ENCODE results near the gene SETD1A.
"Not testable (repeated sequence)": the region's sequence is repeated elsewhere in the genome, so short reads cannot be mapped to it uniquely, and the experiment has no call there.

The SETD1A gene

DNA sequence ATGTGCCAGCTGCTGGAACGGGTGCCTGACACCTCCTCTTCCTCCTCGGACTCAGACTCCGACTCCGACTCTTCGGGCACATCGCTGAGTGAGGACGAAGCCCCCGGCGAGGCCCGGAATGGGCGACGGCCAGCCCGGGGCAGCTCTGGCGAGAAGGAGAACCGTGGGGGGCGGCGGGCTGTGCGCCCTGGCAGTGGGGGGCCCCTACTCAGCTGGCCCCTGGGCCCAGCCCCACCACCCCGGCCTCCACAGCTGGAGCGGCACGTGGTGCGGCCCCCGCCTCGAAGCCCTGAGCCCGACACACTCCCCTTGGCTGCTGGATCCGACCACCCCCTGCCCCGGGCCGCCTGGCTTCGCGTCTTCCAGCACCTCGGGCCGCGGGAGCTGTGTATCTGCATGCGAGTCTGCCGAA lies 27.4 kb upstream of the SETD1A start:
- DNase-seq: no peak

- DNase-seq: no peak
Measured at GRCh38 chr16:30931068-30931650, 26.4 kb upstream of the SETD1A start.

GRCh38 chr16:30934827-30935557 lies 22.6 kb upstream of the SETD1A start:
- DNase-seq: no peak

DNA sequence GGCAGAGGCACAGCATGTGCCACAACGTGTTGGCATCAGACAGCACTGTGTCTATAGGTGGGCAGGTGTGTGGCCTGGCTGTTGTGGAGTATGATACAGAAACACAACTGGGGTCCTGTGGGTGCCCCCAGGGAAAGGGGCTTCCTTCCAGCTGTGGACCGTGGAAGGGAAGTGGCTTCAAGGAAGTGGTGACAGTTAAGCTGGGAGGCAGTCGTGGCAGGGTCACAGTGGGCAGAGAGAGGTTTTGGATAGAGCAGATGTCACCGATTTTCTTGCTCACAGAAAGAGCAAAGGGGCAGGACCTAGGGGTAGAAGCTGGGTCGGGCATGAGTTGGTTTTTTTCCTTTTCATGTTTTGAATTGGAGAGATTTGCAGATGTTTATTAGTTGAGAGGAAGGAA lies 19.9 kb upstream of the SETD1A start:
- DNase-seq: no peak

- DNase-seq: not testable (repeated sequence)
Measured at GRCh38 chr16:30939571-30939970, 18.0 kb upstream of the SETD1A start.

DNA sequence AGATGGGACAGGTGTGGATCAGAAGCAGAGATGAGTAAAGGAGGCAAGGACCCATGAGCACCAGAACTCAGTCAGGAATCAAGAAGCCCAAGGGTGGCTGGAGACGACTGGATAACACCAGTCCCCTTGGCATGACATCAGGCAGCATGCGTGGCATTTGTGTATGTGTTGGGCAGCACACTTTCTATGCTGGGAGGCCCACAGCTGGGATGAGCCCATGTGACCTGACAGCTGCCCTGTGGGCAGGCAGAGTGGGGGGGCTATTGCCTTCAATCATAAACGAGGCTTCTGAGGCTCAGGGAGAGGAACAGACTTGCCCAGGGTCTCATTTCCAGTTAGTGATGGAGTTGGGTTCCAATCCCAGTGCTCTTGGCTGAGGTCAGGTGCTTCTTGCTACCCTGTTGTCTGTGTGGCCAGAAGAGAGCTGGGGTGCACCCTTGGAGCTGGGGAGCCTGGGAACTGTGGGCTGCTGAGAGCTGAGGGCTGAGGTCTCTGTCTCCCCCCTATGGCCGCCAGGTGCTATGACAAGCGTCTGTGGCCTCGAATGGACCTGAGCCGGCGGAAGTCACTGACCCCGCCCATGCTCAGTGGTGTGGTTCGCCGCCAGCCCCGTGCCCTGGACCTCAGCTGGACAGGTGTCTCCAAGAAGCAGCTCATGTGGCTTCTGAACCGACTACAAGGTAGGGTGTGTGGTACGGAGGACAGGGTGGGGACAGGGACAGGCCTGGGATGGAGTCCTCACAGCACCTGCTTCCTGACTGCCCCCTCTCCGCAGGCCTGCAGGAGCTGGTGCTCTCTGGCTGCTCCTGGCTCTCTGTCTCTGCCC lies 15.7 kb upstream of the SETD1A start:
- DNase-seq: peak; percentile 51

GRCh38 chr16:30942426-30942806 lies 15.1 kb upstream of the SETD1A start:
- no peak for DNase-seq

DNA sequence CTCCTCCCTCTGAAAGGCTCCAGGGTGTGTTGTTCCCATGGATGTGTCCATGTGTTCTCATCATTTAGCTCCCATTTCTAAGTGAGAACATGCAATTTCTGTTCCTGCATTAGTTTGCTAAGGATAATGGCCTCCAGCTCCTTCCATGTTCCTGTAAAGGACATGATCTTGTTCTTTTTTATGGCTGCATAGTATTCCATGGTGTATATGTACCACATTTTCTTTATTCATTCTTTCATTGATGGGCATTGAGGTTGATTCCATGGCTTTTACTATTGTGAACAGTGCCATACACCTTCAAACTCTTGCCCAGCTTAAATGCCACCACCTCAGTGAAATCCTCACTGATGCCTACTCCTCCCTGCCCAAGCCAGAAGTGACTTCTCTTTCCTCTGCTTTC lies 13.2 kb upstream of the SETD1A start:
- no peak for DNase-seq

GRCh38 chr16:30946671-30947540 lies 10.6 kb upstream of the SETD1A start:
- no peak for DNase-seq

DNA sequence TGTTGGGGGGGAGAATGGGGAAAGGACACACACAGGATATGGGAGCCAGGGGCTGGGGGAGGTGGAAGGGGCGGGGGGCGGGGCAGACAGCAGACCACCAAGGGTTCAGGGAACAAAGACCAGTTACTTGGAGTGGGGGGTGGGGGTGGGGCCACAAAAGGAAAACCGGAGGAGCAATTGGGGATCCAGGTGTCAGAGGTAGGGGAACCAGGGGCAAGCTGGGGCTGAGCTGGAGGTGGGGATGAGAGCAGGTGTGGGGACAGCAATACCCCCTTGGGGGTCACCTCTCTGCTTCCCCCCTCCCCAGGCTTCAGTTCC lies 10.1 kb upstream of the SETD1A start:
- no peak for DNase-seq

DNA sequence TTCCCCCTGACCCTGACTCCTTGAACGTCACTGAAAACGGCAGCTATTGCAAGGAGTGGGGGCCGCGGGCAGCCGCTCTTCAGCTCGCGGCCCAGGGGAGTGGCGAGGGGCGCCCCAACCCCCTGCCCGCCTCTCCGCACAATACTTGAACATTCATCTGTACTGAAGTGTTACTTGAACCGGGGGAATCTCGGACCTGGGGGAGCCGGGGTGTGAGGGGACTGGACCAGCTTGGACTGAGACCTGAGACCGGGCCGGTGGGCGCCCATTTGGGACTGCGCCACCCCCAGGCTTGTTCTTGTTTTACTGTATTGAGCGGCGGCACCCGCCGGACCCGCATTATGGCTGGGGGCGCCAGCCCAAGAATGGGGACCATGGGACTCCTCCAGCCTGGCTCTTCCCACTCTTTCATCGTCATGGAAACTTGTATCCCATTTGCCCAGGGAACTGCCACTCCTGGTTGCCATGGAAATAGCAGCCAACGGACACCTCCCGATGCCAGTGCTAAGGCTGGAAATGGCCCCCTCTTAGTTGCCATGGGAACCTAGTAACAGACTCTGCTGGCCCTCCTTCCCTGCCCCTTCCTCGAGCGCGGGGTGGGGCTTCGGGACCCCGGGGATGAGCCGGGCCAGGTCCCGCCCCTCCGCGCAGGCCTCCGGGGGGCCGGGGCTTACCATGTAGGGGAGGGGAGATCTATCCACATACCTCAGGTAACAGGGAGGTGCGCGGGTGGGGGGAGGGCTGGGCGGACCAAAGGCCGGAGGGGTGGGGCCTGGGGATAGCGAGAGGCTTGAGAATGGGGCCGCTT lies 9.5 kb upstream of the SETD1A start:
- peak; percentile 96 for DNase-seq

GRCh38 chr16:30948667-30949649 lies 8.6 kb upstream of the SETD1A start, which contains the start of gene ORAI3:
Gene ORAI3, plus strand, starts transcription at chr16:30949068. Its CDS starts 222 bp downstream, at chr16:30949290.
- peak; percentile 43 for DNase-seq

DNA sequence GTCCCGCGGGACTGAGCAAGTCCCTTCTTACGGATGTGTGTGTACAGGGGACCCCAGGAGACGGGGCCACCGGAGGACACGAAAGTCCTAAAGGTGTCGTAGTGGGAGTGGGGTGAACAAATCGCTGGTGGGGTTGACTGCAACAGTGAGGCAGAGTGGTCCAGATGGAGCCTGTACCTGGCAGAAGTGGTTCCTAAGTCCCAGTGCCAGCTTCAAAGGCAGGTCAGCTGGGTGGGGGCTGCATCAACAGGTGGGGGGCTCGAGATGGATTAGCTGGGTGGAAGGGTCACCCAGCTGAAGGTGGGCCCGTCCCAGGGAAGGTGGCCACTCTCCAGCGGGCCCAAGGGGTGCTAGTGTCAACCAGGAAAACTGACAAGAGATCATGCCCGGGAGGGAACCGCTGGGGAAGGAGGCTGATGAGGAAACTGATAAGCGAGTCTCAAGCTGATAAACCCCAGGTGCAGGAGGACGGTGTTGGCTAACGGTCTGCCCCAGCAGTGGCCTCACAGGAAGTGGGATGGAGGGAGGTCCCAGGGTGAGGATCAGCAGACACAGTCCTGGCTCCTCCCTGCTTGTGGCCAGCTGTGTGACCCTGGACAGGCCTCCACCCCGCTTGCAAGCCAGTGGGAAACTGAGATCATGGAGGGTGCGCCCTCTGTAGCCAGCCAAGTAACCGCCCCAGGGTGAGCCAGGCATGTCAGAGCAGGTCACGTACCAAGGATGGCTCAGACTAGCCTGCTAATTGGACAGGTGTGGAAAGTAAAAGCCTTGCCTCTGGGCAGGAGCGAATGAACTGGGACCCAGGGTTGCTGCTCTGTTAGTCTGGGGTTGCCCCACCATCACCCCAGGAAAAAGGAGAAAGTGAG lies 7.7 kb upstream of the SETD1A start:
- DNase-seq: peak; percentile 33

- no peak for DNase-seq
Measured at GRCh38 chr16:30950516-30951065, 7.0 kb upstream of the SETD1A start.

DNA sequence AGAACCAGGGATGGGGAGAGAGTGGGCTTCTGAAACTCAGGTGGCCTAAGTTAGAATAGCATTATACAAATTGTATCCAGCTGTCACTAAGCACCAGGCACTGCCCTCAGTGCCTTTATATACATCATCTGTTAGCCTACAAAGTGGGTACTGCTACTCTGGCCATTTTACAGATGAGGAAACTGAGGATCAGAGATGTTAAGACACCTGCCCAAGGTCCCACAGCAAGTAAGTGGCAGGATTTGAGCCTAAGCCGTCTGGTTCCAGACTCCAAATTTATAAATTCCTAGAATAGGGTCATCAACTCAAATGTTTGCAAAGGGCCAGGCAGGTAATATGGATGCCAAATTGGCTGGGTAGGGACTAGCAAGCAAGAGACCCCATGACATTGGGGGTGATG lies 6.4 kb upstream of the SETD1A start:
- no peak for DNase-seq

GRCh38 chr16:30951750-30952149 lies 5.8 kb upstream of the SETD1A start:
- DNase-seq: no peak

- no peak for DNase-seq
Measured at GRCh38 chr16:30953111-30953510, 4.4 kb upstream of the SETD1A start.

DNA sequence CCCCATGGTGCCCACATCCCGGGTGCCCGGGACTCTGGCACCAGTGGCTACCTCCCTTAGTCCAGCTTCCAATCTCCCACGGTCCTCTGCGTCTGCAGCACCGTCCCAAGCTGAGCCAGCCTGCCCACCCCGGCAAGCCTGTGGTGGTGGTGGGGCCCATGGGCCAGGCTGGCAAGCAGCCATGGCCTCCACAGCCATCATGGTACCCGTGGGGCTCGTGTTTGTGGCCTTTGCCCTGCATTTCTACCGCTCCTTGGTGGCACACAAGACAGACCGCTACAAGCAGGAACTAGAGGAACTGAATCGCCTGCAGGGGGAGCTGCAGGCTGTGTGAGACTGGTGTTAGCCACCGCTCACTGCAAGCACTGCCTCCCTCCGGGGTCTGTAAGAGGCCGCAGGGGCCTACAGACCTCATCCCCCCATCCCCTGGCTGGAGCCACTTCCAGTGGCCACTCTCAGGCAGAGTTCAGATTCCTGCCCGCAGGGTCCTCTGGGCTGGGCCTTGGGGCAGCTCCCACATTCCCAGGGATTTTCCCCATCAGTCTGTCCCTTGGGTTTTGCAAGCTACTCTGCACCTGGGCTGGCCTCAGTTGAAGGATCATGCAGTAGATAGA lies 3.9 kb upstream of the SETD1A start:
- DNase-seq: peak; percentile 73

DNA sequence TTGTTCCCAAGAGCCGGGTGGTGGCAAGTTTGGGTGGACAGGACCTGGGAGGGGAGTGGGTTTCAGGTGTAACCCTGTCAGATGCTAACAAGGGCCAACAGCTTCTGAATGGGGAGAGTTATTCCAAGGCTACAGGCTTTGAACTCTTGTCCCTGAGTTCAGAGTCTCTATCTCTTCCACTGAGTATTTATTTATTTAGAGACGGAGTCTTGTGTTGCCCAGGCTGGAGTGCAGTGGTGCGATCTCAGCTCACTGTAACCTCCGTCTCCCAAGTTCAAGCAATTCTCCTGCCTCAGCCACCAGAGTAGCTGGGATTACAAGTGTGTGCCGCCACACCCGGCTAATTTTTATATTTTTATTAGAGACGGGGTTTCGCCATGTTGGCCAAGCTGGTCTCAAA lies 2.6 kb upstream of the SETD1A start:
- DNase-seq: no peak
